ENCODE data around the gene RAB24. TPM values are rescaled to one million over a fixed set of nuclear protein-coding genes. Genes with fewer than 3 reads are reported as not detected.
"Not testable (repeated sequence)": the region's sequence is repeated elsewhere in the genome, so short reads cannot be mapped to it uniquely, and the experiment has no call there.

Gene RAB24
- 61.0 TPM for total RNA-seq

DNA sequence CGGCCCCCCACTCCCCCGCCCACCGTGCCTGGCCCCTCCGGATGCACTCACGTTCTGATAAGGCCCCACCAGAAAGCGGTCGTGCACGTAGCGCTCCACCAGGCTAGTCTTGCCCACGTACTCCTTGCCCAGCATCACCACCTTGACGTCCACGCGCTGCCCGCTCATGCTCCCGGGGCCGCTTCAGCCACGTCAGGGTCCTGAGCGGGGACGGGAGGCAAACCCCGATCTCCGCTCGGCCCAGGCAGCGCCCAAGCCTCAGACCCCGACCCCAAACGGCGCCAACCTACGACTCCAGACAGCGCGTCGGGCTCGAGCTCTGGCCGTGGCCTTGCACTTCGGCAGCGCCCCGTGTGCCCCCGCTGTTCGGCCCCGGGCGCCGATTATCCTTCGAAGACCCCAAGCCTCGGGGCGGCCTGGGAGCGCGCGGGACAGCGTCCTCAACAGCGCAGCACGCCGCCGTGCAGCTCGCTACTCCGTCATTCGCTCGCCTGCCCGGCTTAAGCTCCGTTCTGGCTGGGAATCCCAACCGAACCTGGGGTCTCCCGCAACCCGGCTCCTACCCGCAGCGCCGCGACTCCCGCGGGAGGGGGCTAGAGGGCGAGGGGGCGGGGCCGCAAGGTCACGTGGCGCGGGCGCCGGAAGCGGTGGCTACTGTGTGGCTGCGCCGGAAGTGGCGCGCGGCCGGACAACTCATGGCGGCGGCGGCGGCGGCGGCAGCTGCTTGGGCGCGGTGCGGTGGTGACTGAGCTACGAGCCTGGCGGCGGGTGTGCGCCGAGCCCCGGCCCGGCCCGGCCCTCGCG, at the start of gene RAB24, which contains the start of gene PRELID1:
Gene RAB24, minus strand, starts transcription at position 599 of the 804 bp plus-strand sequence. Its CDS starts 431 bp downstream, at position 168.
Gene PRELID1, plus strand, starts transcription at position 679 of the 804 bp plus-strand sequence. CDS start 187 bp downstream, outside the sequence.
- peak; percentile 90 for DNase-seq (ENCODE audit: low spot score)

DNA sequence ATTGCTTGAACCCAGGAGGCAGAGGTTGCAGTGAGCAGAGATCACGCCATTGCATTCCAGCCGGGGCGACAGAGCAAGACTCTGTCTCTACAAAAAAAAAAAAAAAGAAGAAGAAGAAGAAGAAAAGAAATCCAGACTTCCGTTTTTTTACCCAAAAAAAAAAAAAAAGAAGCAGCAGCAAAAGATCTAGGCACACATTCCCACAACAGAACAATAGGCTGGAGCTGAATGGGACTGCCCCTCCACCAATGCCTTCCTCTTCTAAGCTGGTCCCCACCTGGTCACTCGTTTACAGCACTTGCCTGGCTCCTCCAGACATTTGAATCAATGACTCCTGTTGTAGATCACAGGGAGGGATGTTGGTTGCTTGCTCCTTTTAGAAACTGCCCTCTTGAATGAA, 49.6 kb upstream of the RAB24 start:
- DNase-seq (ENCODE audit: low spot score) = no peak

DNA sequence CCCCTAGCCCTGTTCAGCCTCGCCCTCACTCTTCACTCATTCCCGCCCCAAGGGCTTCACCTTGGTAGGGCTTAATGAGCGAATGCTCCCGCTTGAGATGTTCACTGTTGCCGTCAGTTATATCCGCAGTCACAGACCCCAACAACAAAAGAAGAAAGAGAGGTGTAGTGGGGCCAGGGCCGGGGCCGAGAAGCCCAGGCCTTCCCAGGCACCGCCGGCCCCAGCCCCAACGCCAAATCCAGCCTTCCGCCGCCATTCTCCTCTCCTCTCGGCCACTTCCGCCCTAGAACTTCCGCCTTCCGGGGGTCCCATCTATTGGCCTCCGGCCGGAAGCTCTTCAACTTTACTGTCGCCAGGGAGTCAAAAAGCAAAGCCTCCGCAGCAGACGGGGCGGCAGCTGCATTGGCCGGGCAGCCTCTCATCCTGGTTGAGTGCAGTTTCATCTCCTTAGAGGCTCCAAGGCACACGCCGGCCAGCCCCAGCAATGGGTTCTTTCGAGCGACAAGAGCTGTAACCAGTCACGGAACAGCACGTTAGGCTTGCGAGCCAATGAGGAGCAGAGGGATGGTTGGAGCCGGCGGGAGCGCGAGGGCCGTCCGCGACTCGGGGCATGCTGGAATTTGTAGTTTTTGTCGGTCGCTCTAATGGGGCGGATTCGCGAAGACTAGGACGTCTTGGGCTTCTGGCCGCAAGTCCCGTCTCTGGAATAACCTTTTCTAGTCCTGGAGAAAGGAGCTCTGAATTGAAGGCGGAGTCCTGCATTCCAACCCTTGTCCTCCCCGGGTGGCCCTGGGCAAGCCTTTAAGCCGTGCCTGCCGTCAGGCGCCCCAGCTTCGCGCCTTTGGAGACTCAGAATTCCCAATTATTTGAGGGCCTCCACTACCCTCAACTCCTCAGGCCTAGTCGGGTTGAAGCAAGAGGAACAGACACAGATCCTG, 48.1 kb upstream of the RAB24 start, which contains the start of gene LMAN2:
Gene LMAN2, minus strand, starts transcription at position 277 of the 938 bp plus-strand sequence. Its CDS starts 21 bp downstream, at position 256.
- DNase-seq (ENCODE audit: low spot score) = peak; percentile 95

DNA sequence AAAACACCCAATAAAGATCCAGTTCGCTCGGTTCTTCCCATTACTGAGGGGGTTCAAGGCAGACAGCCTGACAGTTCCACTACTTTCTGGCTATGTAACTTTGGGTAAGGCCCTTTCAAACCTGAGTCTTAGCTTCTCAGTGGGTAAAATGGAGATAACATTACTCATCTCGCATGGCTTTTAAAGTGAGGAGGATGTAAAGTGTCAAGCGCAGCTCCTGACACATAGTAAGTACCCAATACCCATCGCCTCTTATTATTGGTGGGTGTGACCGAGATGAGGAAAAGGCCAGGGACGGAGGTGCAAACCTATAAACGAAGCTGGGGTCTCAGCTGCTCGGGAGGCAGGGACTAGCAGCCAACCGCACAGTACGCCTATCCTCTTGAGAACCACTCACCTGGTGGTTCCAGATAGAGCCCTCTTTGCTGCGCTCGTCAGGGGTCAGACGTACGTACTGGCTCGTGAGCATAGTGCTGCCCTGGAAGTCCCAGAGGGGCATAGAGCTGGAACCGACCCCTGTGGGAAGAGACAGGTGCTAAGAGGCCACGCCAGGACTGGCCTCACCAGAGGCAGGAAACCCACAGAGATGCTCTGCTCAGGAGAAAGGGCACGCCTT, 47.4 kb upstream of the RAB24 start:
- DNase-seq (ENCODE audit: low spot score) = no peak

DNA sequence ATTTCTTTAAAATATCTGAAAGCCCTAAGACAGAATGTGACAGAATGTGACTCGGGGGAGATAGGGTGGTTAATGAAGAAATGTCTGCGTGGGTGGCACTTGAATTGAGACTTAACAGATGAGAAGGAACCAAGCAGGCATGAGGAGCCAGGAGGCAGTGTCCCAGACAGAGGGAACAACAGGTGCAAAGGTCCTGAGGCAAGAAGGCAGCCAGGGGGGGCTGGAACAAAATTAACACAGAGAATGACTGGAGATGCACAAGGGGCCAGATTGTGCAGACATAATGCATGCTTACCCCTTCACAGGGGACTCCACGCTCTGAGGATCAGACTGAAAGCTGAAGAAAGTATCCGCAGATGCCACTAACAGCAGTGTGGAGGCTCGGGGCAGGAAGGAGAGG, 46.2 kb upstream of the RAB24 start:
- no peak for DNase-seq (ENCODE audit: low spot score)

DNA sequence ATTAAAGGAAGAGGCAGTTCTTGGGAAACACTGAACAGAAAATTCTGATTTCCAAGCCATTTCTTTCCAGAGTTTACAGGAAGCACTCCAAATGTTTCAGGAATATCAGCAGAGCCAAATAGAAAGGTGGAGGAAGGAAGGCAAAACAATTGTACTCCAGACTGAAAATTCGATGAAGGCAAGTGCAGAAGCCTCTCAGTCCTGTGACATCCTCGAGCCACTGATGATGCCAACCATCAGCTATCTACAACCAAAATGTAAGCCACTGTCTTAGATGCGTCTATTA, 45.8 kb upstream of the RAB24 start:
- DNase-seq (ENCODE audit: low spot score) = no peak

DNA sequence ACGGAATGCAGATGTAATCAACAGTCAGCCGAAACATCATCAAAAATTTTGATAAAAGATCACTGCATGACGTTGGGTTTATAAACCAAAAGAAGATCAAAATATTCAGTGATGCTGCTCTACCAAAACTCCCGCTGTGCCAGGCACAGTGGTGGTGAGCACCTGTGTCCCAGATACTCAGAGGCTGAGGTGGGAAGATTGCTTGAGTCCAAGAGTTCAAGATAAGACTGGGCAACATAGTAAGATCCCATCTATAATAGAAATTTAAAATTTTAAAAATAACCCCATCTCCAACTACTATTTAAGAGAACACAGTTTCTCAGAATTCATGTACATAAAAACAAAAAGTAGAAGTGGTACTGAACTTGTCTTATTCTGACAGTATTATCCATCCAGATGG, 44.2 kb upstream of the RAB24 start:
- DNase-seq (ENCODE audit: low spot score) = no peak

- no peak for DNase-seq (ENCODE audit: low spot score)
Observed at GRCh38 chr5:177346820-177347219, 43.3 kb upstream of the RAB24 start.

DNA sequence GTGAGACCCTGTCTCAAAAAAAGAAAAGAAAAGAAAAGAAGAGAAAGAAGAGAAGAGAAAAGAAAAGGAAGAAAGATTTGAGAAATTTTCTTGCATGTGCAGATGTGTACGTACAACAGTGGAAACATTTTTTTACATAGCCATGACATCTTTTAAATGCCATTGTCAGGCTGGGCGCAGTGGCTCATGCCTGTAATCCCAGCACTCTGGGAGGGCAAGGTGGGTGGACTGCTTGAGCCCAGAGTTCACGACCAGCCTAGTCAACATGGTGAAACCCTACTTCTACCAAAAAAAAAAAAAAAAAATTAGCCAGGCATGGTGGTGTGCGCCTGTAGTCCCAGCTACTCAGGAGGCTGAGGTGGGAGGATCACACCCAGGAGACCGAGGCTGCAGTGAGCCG, 41.4 kb upstream of the RAB24 start:
- no peak for DNase-seq (ENCODE audit: low spot score)

GRCh38 chr5:177343777-177344176, 40.3 kb upstream of the RAB24 start:
- no peak for DNase-seq (ENCODE audit: low spot score)

- DNase-seq (ENCODE audit: low spot score) = not testable (repeated sequence)
Observed at GRCh38 chr5:177343000-177343399, 39.5 kb upstream of the RAB24 start.

DNA sequence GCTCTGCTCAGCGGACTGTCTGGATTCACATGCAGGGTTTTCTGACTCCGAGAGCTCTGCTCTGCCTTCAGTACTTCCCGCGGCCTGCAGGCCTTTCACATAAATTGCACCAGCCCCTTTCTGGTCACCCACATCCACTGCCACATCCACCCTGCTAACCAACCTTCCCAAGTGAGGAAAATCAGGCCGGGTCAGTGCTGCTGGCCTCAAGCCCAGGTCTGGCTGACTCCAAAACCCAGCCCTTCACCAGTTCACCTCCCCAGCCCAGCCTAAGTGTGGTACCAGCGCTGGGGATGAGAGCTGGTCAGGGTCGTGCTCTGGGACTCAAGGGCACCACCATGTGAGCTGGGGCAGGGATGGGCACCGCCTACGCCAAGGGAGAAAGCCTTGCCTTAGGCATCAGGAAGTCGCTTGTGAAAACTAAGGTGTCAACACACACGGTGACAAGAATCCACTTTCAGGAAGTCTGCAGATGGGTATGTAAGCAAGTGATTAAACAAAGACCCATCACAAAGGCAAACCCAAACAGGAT, 35.7 kb upstream of the RAB24 start:
- DNase-seq (ENCODE audit: low spot score) = no peak

DNA sequence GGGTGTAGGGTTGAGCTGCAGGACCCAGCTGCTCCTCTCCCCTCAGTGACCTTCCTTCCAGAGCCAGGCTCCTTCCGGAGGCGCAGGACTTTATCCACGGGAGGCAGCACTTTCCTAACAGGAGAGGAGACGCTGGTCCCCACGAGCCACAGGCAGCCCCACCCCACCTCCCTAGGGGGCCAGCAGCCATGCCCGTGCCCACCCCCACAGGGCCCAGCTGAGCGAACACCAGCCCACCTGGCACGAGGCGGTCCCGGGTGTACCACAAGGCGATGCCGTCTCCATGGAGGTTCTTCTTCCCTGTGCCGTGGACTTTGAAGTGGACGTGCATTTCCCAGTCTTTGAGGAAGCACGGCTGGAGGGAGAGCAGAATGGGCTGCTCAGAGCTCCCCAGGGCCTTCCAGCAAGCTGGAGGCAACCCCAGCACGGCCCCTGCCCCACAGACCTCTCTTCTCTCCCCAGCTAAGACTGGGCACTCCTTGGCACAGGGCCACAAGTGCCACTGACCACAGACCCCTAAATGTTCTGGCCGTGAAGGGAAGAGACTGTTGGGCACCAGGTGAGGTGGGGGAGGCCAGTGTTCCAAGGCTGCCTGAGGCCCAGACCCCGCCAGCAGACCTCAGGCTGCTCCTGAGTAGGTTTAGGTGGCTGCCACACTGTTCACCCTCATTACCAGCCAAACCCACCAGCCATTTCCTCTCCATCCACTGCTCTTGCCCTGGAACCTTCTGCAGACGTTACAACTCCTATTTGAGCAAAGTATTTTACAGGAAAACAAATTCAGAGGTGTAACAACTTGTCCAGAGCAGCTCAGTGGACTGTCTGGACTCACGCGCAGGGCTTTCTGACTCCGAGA, 35.0 kb upstream of the RAB24 start:
- no peak for DNase-seq (ENCODE audit: low spot score)

GRCh38 chr5:177336603-177337494, 33.3 kb upstream of the RAB24 start:
- DNase-seq (ENCODE audit: low spot score) = no peak

DNA sequence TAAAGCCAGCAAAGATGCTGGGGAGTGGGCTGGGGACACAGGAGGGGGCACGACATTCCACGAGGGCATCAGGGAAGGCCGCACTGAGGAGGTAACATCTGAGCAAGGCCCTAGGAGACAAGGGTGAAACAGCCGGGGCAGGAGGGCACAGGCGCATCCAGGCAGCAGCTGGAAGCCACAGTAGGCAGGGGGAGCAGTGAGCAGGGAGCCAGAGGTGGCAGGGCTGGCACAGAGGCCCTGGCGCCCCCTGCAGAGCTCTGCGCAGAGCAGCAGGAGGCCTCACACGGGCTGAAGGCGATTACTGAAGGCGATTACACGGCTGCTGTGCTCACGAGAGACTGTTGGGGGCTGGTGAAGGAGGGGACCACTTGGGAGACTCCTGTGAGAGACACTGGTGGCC, 32.6 kb upstream of the RAB24 start:
- DNase-seq (ENCODE audit: low spot score) = no peak

- no peak for DNase-seq (ENCODE audit: low spot score)
Observed at GRCh38 chr5:177335701-177336065, 32.2 kb upstream of the RAB24 start.

- no peak for DNase-seq (ENCODE audit: low spot score)
Observed at GRCh38 chr5:177334781-177335700, 31.5 kb upstream of the RAB24 start.

GRCh38 chr5:177334155-177334551, 30.6 kb upstream of the RAB24 start:
- no peak for DNase-seq (ENCODE audit: low spot score)

All from mucosa of gallbladder (tissue), 1 donor.